Large intestine (tissue), 3 donors: Measurements from ENCODE around the gene FBF1. TPM values are rescaled to one million over a fixed set of nuclear protein-coding genes. Genes with fewer than 3 reads are reported as not detected.

ENCODE experiments used
- DNase-seq, 2 donors: peaks; one replicate each; pipeline versions ENCODE4 v3.0.0 to v3.0.0-alpha.2; 2013
- H3K27ac ChIP-seq: one replicate; pipeline ENCODE4 v1.5.1; 2013; ENCODE audit warnings: low read length
- H3K27me3 ChIP-seq: 2 replicates; pipeline ENCODE4 v1.6.1; 2013; ENCODE audit warnings: low read length; ENCODE audit not compliant: control insufficient read depth, insufficient read depth
- H3K36me3 ChIP-seq: 2 replicates; pipeline ENCODE4 v1.6.1; 2013; ENCODE audit warnings: low read length; ENCODE audit not compliant: control insufficient read depth, insufficient read depth
- H3K4me1 ChIP-seq: one replicate; pipeline ENCODE4 v1.6.1; 2013; ENCODE audit warnings: low read length; ENCODE audit not compliant: control insufficient read depth, insufficient read depth
- H3K4me3 ChIP-seq: one replicate; pipeline ENCODE4 v1.5.1; 2013; ENCODE audit warnings: low read length
- H3K9me3 ChIP-seq: one replicate; pipeline ENCODE4 v1.6.1; 2013; ENCODE audit warnings: mild to moderate bottlenecking, low read depth, low read length, moderate library complexity; ENCODE audit not compliant: control insufficient read depth
- WGBS: methylation state at CpG from one replicate; pipeline ENCODE4 v1.1.5; 2013; ENCODE audit warnings: low lambda C conversion rate; ENCODE audit not compliant: insufficient coverage; 5-methylcytosine and 5-hydroxymethylcytosine counted together
- polyA plus RNA-seq: library from polyadenylated mRNA; unstranded; fragments of 120-200 nt; gene quantifications from one replicate; pipeline ENCODE4 v1.2.1, GENCODE V29; 2013

Gene FBF1
- polyA plus RNA-seq, 1 donor: 52.1 TPM

GRCh38 chr17:75861927-75862317 is 78.9 kb downstream of the FBF1 start:
- no peak for DNase-seq
- 40% methylated on average over 1 of the region's 9 CpGs for WGBS
- no peak overlapping the region for H3K4me3 ChIP-seq
- H3K9me3 ChIP-seq: no peaks in the 10 kb centered on the region
- H3K27me3 ChIP-seq: no peaks in the 10 kb centered on the region
- no peak overlapping the region for H3K27ac ChIP-seq
- H3K4me1 ChIP-seq: no peaks in the 10 kb centered on the region
- no peaks in the 10 kb centered on the region for H3K36me3 ChIP-seq

Other genes starting within 250 kb of the FBF1 start
- 48.4 TPM for gene ITGB4, start 219.6 kb downstream of the FBF1 start, polyA plus RNA-seq
- 61.0 TPM for gene GALK1, start 175.8 kb downstream of the FBF1 start, polyA plus RNA-seq
- 35.7 TPM for gene UNK, start 156.2 kb downstream of the FBF1 start, polyA plus RNA-seq
- 55.8 TPM for gene UNC13D, start 96.6 kb downstream of the FBF1 start, polyA plus RNA-seq
- gene WBP2, start 85.7 kb downstream of the FBF1 start, polyA plus RNA-seq: 107 TPM
- 9.8 TPM for gene TRIM47, start 62.5 kb downstream of the FBF1 start, polyA plus RNA-seq
- 18.7 TPM for gene TRIM65, start 44.1 kb downstream of the FBF1 start, polyA plus RNA-seq
- gene MRPL38, start 36.2 kb downstream of the FBF1 start, polyA plus RNA-seq: 62.1 TPM
- gene ACOX1, start 38.1 kb upstream of the FBF1 start, polyA plus RNA-seq: 64.6 TPM
- 24.5 TPM for gene TEN1, start 38.2 kb upstream of the FBF1 start, polyA plus RNA-seq
- gene CDK3, start 59.8 kb upstream of the FBF1 start, polyA plus RNA-seq: 14.9 TPM
- gene EVPL, start 86.3 kb upstream of the FBF1 start, polyA plus RNA-seq: 63.2 TPM
- 65.2 TPM for gene SRP68, start 131.5 kb upstream of the FBF1 start, polyA plus RNA-seq
- 0.93 TPM for gene GALR2, start 133.7 kb upstream of the FBF1 start, polyA plus RNA-seq
- 23.7 TPM for gene ZACN, start 138.1 kb upstream of the FBF1 start, polyA plus RNA-seq
- 97.8 TPM for gene EXOC7, start 162.7 kb upstream of the FBF1 start, polyA plus RNA-seq
- gene FOXJ1, start 200.2 kb upstream of the FBF1 start, polyA plus RNA-seq: 1.2 TPM